ENCODE measurements around the gene PGBD1. TPM values are rescaled to one million over a fixed set of nuclear protein-coding genes. Genes with fewer than 3 reads are reported as not detected.
A peak's percentile ranks its signal among the peaks of the same experiment; 100 is the strongest.

PGBD1 gene
- total RNA-seq, 2 donors from 2014 or later = 7.3 to 8.3 TPM

DNA sequence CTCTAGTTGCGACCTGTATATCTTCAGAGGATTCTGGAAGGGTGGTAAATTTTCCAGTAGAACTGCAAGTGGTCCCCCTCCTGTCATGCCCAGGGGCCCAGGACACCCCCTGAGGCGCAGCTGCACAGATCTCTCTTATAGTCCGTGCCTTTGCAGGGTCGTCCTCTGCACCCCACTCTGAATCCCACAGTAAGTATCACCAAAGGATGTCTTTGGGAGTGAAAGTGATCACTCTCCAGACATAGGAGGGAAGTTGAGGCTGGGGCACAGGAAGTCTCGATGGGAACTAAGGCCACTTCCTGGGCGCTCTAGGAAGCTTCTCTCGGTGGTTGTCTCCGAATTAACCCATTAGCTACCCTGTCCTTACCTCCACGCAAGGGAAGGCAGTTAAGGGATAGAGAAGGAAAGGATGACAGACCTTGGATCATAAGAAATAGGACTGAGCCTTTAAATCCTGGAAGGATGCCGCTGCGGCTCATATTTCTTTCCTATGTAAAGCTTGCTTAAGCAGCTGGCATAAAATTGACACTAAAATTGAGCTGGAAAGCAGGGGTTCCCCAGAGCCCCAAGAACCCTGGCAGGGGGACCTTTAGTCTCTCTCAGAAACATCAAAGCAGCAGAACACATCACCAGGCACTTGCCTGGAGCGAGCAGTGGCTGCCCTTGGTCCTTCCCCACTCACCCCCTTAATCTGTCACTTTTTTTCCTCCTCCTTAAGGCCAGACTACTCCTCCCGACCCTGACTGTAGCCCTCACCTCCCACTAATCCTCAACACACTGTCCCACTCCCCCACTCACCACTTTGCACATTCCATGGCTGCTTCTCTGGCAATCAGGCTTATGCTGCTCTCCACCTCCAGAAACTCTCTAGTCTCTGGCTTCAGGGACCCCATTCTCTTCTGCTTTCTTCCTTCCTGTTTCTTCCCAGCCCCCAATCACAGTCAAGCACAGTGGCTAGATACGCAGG, 29.1 kb upstream of the PGBD1 start, which contains the start of gene ZKSCAN4:
TSS of gene ZKSCAN4 (minus strand) at position 261 of the 967 bp plus-strand sequence. CDS start 289 bp downstream, outside the sequence.
- DNase-seq (ENCODE audit: low spot score) (peak; percentile 36), ATAC-seq (ENCODE audit: insufficient number of reproducible peaks, low FRiP score, low read depth) (peak; percentile 85)
- Histone ChIP-seq H3K27me3 (replicated peaks; ENCODE audit: insufficient read depth) (no peaks in the 10 kb centered on the region), H3K4me1 (ENCODE audit: control insufficient read depth in 1 of 2, low read depth in 2 of 2) (peaks cover 17 to 26% of the 10 kb centered on the region in 2 donors), H3K9me3 (no peaks in the 10 kb centered on the region), H3K4me3 (peak within 1 kb of the TSS; percentile 97), H3K36me3 (peaks cover 8% of the 10 kb centered on the region), H3K27ac (peak within 1 kb of the TSS in 1 of 2 donors; percentile 60)
- TF ChIP-seq, protein P1, sequence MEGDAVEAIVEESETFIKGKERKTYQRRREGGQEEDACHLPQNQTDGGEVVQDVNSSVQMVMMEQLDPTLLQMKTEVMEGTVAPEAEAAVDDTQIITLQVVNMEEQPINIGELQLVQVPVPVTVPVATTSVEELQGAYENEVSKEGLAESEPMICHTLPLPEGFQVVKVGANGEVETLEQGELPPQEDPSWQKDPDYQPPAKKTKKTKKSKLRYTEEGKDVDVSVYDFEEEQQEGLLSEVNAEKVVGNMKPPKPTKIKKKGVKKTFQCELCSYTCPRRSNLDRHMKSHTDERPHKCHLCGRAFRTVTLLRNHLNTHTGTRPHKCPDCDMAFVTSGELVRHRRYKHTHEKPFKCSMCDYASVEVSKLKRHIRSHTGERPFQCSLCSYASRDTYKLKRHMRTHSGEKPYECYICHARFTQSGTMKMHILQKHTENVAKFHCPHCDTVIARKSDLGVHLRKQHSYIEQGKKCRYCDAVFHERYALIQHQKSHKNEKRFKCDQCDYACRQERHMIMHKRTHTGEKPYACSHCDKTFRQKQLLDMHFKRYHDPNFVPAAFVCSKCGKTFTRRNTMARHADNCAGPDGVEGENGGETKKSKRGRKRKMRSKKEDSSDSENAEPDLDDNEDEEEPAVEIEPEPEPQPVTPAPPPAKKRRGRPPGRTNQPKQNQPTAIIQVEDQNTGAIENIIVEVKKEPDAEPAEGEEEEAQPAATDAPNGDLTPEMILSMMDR (IDR thresholded peaks at IDR 0.05) = no peak

DNA sequence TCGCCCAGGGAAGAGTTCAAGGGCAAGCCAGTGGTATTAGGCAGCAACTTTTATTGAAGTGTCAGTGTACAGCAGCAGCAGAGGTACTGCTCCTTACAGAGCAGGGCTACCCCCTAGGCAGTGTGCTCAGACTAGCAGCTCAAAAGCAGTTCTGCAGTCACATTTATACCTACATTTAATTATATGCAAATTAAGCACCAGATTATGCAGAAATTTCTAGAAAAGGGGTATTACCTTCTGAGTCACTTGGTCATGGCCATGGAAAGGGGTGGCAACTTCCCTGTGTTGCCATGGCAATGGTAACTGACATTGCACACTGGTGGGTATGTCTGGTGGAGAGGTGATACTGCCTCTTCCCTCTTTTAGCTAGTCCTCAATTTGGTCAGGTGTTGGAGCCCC, 27.3 kb upstream of the PGBD1 start:
- no peaks in the 10 kb centered on the region for H3K9me3 ChIP-seq
- no peak overlapping the region for H3K4me3 ChIP-seq
- TF ChIP-seq, protein P1 (IDR thresholded peaks at IDR 0.05) = no peak
- H3K4me1 ChIP-seq (ENCODE audit: control insufficient read depth in 1 of 2, low read depth in 2 of 2) = peaks cover 17 to 29% of the 10 kb centered on the region in 2 donors
- no peaks in the 10 kb centered on the region for H3K27me3 ChIP-seq (replicated peaks; ENCODE audit: insufficient read depth)
- DNase-seq (ENCODE audit: low spot score) (no peak), ATAC-seq (ENCODE audit: insufficient number of reproducible peaks, low FRiP score, low read depth) (no peak)
- H3K36me3 ChIP-seq = no peaks in the 10 kb centered on the region
- no peak overlapping the region for H3K27ac ChIP-seq

GRCh38 chr6:28257042-28257441, 24.3 kb upstream of the PGBD1 start:
- no peaks in the 10 kb centered on the region for H3K27me3 ChIP-seq (replicated peaks; ENCODE audit: insufficient read depth)
- H3K4me1 ChIP-seq (ENCODE audit: control insufficient read depth in 1 of 2, low read depth in 2 of 2) = peaks cover 9 to 18% of the 10 kb centered on the region in 2 donors
- H3K27ac ChIP-seq = no peak overlapping the region
- DNase-seq (ENCODE audit: low spot score) = no peak
- no peak for ATAC-seq (ENCODE audit: insufficient number of reproducible peaks, low FRiP score, low read depth)
- no peak overlapping the region for H3K4me3 ChIP-seq
- H3K9me3 ChIP-seq = no peaks in the 10 kb centered on the region
- H3K36me3 ChIP-seq = no peaks in the 10 kb centered on the region
- TF ChIP-seq, protein P1 (IDR thresholded peaks at IDR 0.05) = no peak

DNA sequence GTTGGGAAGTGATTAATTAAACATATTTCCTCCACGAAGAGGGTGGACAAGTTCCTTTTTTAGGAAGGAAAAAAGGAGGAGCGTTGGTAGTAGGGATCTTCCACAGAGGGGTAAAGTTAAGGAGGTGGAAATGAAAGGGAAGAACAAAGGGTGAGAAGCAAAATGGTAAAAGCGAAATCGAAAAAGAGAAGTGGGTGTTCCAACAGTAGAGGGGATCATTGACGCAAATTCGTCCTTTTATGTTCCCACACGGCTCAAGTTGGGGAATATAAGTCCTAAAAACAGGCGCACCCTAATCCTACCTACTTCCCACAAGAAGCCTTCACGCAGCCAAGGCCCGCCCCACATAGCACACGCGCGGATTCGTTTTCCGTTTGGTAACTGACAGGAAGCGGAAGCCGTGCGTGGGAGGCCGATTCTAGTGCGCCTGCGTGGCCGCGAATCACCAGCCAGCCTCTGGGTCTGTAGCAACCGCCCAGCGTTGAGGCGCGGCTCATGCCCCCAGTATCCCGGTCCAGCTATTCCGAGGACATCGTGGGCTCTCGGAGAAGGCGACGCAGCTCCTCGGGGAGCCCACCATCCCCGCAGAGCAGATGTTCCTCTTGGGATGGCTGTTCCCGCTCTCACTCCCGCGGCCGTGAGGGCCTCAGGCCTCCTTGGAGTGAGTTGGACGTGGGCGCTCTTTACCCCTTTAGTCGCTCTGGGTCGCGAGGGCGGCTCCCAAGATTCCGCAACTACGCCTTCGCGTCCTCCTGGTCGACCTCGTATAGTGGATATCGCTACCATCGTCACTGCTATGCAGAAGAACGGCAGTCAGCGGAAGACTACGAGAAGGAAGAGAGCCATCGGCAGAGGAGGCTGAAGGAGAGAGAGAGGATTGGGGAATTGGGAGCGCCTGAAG, 22.2 kb upstream of the PGBD1 start, which contains the start of gene NKAPL:
TSS of gene NKAPL (plus strand) at position 421 of the 901 bp plus-strand sequence. CDS start at position 496, 75 bp downstream.
- Histone ChIP-seq H3K27me3 (replicated peaks; ENCODE audit: insufficient read depth) (no peaks in the 10 kb centered on the region), H3K27ac (no peak within 1 kb of the TSS), H3K9me3 (no peaks in the 10 kb centered on the region), H3K4me1 (ENCODE audit: control insufficient read depth in 1 of 2, low read depth in 2 of 2) (peaks cover 3 to 10% of the 10 kb centered on the region in 2 donors), H3K4me3 (peak within 1 kb of the TSS; percentile 74), H3K36me3 (no peaks in the 10 kb centered on the region)
- DNase-seq (ENCODE audit: low spot score) = peak; percentile 43
- TF ChIP-seq, protein P1 (IDR thresholded peaks at IDR 0.05) = no peak
- ATAC-seq (ENCODE audit: insufficient number of reproducible peaks, low FRiP score, low read depth) = no peak

Measured in thoracic aorta (tissue), 2 donors.